Measurements from ENCODE around the gene IRF7.

DNA sequence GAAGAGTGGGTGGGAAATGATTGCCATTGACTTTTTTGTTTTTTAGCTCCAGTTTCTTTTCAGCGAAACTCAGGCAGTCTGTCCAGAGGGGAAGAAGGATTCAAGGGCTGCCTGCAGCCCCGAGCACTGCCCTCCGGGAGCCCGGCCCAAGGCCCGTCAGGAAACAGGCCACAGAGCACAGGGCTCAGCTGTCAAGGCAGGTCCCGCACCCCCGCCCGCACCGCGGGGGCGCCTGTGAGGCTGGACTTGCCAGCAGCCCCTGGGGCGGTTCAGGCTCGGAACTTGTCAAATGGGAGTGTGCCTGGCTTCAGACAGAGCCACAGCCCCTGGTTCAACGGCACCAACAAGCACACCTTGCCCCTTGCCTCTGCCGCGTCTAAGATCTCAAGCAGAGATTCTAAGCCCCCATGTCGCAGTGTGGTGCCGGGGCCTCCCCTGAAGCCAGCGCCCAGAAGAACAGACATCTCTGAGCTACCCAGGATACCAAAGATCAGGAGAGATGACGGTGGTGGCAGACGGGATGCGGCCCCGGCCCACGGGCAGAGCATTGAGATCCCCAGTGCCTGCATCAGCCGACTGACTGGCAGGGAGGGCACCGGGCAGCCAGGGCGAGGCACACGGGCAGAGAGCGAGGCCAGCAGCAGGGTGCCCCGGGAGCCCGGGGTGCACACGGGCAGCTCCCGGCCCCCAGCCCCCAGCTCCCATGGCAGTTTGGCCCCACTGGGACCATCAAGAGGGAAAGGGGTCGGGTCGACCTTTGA is 8.6 kb downstream of the IRF7 start:
- TF ChIP-seq, protein P1, sequence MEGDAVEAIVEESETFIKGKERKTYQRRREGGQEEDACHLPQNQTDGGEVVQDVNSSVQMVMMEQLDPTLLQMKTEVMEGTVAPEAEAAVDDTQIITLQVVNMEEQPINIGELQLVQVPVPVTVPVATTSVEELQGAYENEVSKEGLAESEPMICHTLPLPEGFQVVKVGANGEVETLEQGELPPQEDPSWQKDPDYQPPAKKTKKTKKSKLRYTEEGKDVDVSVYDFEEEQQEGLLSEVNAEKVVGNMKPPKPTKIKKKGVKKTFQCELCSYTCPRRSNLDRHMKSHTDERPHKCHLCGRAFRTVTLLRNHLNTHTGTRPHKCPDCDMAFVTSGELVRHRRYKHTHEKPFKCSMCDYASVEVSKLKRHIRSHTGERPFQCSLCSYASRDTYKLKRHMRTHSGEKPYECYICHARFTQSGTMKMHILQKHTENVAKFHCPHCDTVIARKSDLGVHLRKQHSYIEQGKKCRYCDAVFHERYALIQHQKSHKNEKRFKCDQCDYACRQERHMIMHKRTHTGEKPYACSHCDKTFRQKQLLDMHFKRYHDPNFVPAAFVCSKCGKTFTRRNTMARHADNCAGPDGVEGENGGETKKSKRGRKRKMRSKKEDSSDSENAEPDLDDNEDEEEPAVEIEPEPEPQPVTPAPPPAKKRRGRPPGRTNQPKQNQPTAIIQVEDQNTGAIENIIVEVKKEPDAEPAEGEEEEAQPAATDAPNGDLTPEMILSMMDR (conservative IDR thresholded peaks at IDR 0.05; ENCODE audit: low read depth, low read length): no peak
- TF ChIP-seq EZH2 (IDR thresholded peaks at IDR 0.05; ENCODE audit: borderline replicate concordance, low read depth, low read length, poor library complexity, severe bottlenecking): no peak

All from A673 (cell line).